ENCODE data around the gene ADAMTSL4. TPM values are rescaled to one million over a fixed set of nuclear protein-coding genes. Genes with fewer than 3 reads are reported as not detected.
A peak's percentile ranks its signal among the peaks of the same experiment; 100 is the strongest.

ADAMTSL4 gene
- total and polyA plus RNA-seq, 9 of the 15 experiments (the other 6 are each of a cell fraction or from before 2014, with no cell fraction given): 12.7 to 212 (median 35.6) TPM

DNA sequence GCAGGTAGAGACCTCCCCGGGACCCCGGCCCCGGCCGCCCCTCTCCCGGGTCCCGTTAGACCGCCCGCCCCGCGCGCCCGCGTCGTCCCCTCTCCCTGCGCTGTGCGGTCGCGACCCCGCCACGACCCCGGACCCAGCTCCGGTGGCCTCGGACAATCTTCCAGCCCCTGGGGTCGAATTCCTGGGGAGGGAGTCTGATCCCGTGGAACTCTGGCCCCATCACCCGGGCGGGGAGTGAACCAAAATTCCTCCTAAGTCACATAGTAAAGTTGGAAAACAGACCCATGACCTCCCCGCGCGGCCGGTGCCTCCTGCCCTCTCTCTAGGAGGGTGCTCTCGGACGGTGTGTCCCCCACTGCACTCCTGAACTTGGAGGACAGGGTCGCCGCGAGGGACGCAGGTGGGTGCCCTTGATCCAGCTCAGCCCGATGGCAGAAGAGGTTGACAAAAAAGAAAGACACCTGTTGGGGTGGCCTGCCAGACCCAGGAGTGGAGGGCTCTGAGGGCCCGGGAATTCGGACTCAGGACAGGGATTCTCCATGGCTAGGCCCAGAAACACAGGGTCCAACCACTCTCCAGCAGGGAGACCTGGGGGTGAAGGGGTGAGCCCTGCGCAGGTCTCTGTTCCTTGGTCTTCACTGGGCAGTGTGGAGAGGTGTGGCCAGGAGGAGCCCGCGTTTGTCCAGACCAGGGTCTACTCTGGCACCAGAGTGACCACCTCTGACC, 451 bp downstream of the ADAMTSL4 start (continued):
- no peak for TF ChIP-seq CCNT2 (IDR thresholded peaks at IDR 0.05; ENCODE audit: borderline replicate concordance, extremely low read depth, insufficient read length, low read depth, low read length)
- TF ChIP-seq FOSL1 (tag; conservative IDR thresholded peaks at IDR 0.05): 0 out of 2 replicates have a peak, but pooled peaks have one; percentile 14
- TF ChIP-seq ZNF140 (CRISPR knock-in tag; IDR thresholded peaks at IDR 0.05): no peak
- TF ChIP-seq RNF2 (IDR thresholded peaks at IDR 0.05): no peak
- no peak for TF ChIP-seq ZNF175 (CRISPR knock-in tag; IDR thresholded peaks at IDR 0.05; ENCODE audit: low read depth)
- TF ChIP-seq, protein P1, sequence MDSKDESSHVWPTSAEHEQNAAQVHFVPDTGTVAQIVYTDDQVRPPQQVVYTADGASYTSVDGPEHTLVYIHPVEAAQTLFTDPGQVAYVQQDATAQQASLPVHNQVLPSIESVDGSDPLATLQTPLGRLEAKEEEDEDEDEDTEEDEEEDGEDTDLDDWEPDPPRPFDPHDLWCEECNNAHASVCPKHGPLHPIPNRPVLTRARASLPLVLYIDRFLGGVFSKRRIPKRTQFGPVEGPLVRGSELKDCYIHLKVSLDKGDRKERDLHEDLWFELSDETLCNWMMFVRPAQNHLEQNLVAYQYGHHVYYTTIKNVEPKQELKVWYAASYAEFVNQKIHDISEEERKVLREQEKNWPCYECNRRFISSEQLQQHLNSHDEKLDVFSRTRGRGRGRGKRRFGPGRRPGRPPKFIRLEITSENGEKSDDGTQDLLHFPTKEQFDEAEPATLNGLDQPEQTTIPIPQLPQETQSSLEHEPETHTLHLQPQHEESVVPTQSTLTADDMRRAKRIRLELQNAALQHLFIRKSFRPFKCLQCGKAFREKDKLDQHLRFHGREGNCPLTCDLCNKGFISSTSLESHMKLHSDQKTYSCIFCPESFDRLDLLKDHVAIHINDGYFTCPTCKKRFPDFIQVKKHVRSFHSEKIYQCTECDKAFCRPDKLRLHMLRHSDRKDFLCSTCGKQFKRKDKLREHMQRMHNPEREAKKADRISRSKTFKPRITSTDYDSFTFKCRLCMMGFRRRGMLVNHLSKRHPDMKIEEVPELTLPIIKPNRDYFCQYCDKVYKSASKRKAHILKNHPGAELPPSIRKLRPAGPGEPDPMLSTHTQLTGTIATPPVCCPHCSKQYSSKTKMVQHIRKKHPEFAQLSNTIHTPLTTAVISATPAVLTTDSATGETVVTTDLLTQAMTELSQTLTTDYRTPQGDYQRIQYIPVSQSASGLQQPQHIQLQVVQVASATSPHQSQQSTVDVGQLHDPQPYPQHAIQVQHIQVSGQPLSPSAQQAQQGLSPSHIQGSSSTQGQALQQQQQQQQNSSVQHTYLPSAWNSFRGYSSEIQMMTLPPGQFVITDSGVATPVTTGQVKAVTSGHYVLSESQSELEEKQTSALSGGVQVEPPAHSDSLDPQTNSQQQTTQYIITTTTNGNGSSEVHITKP (IDR thresholded peaks at IDR 0.05; ENCODE audit: partially characterized antibody): no peak
- TF ChIP-seq MBD2 (IDR thresholded peaks at IDR 0.05; ENCODE audit: borderline replicate concordance, low read depth): peak; percentile 3; the same call in 1 of the 2 replicates
- TF ChIP-seq NRF1 (conservative IDR thresholded peaks at IDR 0.05 in 1 of 2, IDR thresholded peaks at IDR 0.05 in 1 of 2): peak; percentile 77 to 78
- TF ChIP-seq RBM34 (IDR thresholded peaks at IDR 0.05; ENCODE audit: borderline replicate concordance, insufficient read depth, low read length): no peak
- TF ChIP-seq, protein P2, sequence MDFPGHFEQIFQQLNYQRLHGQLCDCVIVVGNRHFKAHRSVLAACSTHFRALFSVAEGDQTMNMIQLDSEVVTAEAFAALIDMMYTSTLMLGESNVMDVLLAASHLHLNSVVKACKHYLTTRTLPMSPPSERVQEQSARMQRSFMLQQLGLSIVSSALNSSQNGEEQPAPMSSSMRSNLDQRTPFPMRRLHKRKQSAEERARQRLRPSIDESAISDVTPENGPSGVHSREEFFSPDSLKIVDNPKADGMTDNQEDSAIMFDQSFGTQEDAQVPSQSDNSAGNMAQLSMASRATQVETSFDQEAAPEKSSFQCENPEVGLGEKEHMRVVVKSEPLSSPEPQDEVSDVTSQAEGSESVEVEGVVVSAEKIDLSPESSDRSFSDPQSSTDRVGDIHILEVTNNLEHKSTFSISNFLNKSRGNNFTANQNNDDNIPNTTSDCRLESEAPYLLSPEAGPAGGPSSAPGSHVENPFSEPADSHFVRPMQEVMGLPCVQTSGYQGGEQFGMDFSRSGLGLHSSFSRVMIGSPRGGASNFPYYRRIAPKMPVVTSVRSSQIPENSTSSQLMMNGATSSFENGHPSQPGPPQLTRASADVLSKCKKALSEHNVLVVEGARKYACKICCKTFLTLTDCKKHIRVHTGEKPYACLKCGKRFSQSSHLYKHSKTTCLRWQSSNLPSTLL (IDR thresholded peaks at IDR 0.05): no peak
- TF ChIP-seq GATAD2A (IDR thresholded peaks at IDR 0.05): 0 out of 2 replicates have a peak, but pooled peaks have one; percentile 48
- no peak for TF ChIP-seq NELFE (IDR thresholded peaks at IDR 0.05; ENCODE audit: insufficient read depth, insufficient read length)
- no peak for TF ChIP-seq SRSF1 (IDR thresholded peaks at IDR 0.05; ENCODE audit: low read depth, low read length)
- TF ChIP-seq CHD1 (IDR thresholded peaks at IDR 0.05; ENCODE audit: low read length): peak; percentile 57
- no peak for TF ChIP-seq GTF2A2 (tag; IDR thresholded peaks at IDR 0.05)
- 0 out of 4 replicates have a peak, but pooled peaks of 1 of the 2 experiments have one; percentile 1 for TF ChIP-seq RCOR1 (IDR thresholded peaks at IDR 0.05; ENCODE audit: borderline replicate concordance in 1 of 2, low read depth in 2 of 2, low read length in 2 of 2)
- TF ChIP-seq CREM (IDR thresholded peaks at IDR 0.05; ENCODE audit: low read depth): 0 out of 2 replicates have a peak, but pooled peaks have one; percentile 1
- TF ChIP-seq STAT5B (CRISPR knock-in tag; IDR thresholded peaks at IDR 0.05): no peak
- 0 out of 2 replicates have a peak, but pooled peaks have one; percentile 64 for TF ChIP-seq ZFX (CRISPR knock-in tag; IDR thresholded peaks at IDR 0.05)
- no peak for TF ChIP-seq NR3C1 (CRISPR knock-in tag; IDR thresholded peaks at IDR 0.05)
- 0 out of 2 replicates have a peak, but pooled peaks have one; percentile 31 for TF ChIP-seq ZNF589 (CRISPR knock-in tag; IDR thresholded peaks at IDR 0.05; ENCODE audit: low read depth)
- no peak for TF ChIP-seq ZNF354B (CRISPR knock-in tag; IDR thresholded peaks at IDR 0.05)
- TF ChIP-seq SUPT5H (IDR thresholded peaks at IDR 0.05): peak; percentile 77
- 0 out of 2 replicates have a peak, but pooled peaks have one; percentile 45 for TF ChIP-seq MTA3 (IDR thresholded peaks at IDR 0.05; ENCODE audit: borderline replicate concordance)
- peak in 1 of 2 experiments; percentile 27; a peak in 1 of 4 replicates for TF ChIP-seq ARNT (IDR thresholded peaks at IDR 0.05)

All from K562 (cell line).